Esophagus muscularis mucosa (tissue), 4 donors: ENCODE measurements around the gene AFF1. TPM values are rescaled to one million over a fixed set of nuclear protein-coding genes. Genes with fewer than 3 reads are reported as not detected.
A peak's percentile ranks its signal among the peaks of the same experiment; 100 is the strongest.

Source experiments
- DNase-seq: peaks from one replicate; pipeline ENCODE4 v3.0.0-alpha.2; 2017; ENCODE audit errors: extremely low spot score
- H3K27ac ChIP-seq, 4 donors: fragments of 200-600 bp; sonication (generic); replicated peaks in 1 of 4; 1 replicate in 3 of 4; 2 replicates in 1 of 4; pipeline ENCODE4 v1.5.1; 2016 to 2019; ENCODE audit warnings: mild to moderate bottlenecking in 1 of 4
- H3K27me3 ChIP-seq, 4 donors: fragments of 200-600 bp; sonication (generic); one replicate each; pipeline versions ENCODE4 v1.5.1 to v1.6.0; 2016 to 2019
- H3K36me3 ChIP-seq, 4 donors: fragments of 200-600 bp; sonication (generic); one replicate each; pipeline ENCODE4 v1.5.1; 2016 to 2019
- H3K4me1 ChIP-seq, 4 donors: fragments of 200-600 bp; sonication (generic); one replicate each; pipeline ENCODE4 v1.5.1; 2016 to 2019
- H3K4me3 ChIP-seq, 4 donors: fragments of 200-600 bp; sonication (generic); 1 replicate in 2 of 4; 2 replicates in 2 of 4; pipeline ENCODE4 v1.5.1; 2016 to 2019; ENCODE audit warnings: mild to moderate bottlenecking in 4 of 4, moderate library complexity in 1 of 4
- H3K9me3 ChIP-seq, 4 donors: fragments of 200-600 bp; sonication (generic); 1 replicate in 3 of 4; 2 replicates in 1 of 4; pipeline ENCODE4 v1.5.1; 2016 to 2019
- CTCF ChIP-seq, 3 experiments: fragments of 200-600 bp in 2 of 3; fragments of 450-650 bp in 1 of 3; sonication (generic) in 2 of 3; IDR thresholded peaks; one replicate each; pipeline ENCODE4 v1.5.1; 2017 to 2019; ENCODE audit warnings: antibody characterized with exemption in 3 of 3, mild to moderate bottlenecking in 2 of 3, moderate library complexity in 1 of 3
- EP300 ChIP-seq: sonication (generic); formaldehyde crosslinking; IDR thresholded peaks from one replicate; pipeline ENCODE4 v1.6.1; 2017; ENCODE audit warnings: antibody characterized with exemption
- POLR2A ChIP-seq: fragments of 450-650 bp; IDR thresholded peaks from one replicate; pipeline ENCODE4 v1.6.1; 2017; ENCODE audit warnings: antibody characterized with exemption, moderate library complexity, mild to moderate bottlenecking, low read depth
- POLR2AphosphoS5 ChIP-seq, 2 donors: sonication (generic); formaldehyde crosslinking; IDR thresholded peaks; one replicate each; pipeline ENCODE4 v1.6.1; 2017; ENCODE audit warnings: antibody characterized with exemption in 2 of 2
- WGBS: methylation state at CpG from one replicate; pipeline ENCODE4 v1.1.5; 2018; 5-methylcytosine and 5-hydroxymethylcytosine counted together
- intact Hi-C: fragments of 100-400 bp; cut with DNase I; formaldehyde crosslinking; loops from one replicate; pipeline ENCODE4 v1.15.1; 2023
- total RNA-seq, 4 donors: library from RNA; depleted of rRNA; stranded (reverse); fragments of >200 nt; gene quantifications; one replicate each; pipeline versions ENCODE4 v1.1.0 to v1.2.1, GENCODE V29; 2016

Gene AFF1
- total RNA-seq, 4 donors from 2014 or later: 53.6 to 85.2 (median 70.6) TPM

GRCh38 chr4:87097075-87097474, 162.3 kb downstream of the AFF1 start:
- intact Hi-C loops: no loop called here
- Histone ChIP-seq H3K4me1 (peaks cover 22 to 56% (median 36%) of the 10 kb centered on the region in 4 donors), H3K27me3 (no peaks in the 10 kb centered on the region), H3K36me3 (peaks cover 0 to 32% (median 13%) of the 10 kb centered on the region in 4 donors), H3K27ac (peak overlapping the region in 1 of 4 donors; percentile 14), H3K4me3 (no peak overlapping the region), H3K9me3 (no peaks in the 10 kb centered on the region)
- no peak for TF ChIP-seq POLR2AphosphoS5 (IDR thresholded peaks at IDR 0.05)
- no peak for TF ChIP-seq CTCF (IDR thresholded peaks at IDR 0.05)
- TF ChIP-seq EP300: no peak
- no peak for TF ChIP-seq POLR2A
- DNase-seq: no peak
- WGBS: 54% methylated on average over 4 of the region's 4 CpGs

DNA sequence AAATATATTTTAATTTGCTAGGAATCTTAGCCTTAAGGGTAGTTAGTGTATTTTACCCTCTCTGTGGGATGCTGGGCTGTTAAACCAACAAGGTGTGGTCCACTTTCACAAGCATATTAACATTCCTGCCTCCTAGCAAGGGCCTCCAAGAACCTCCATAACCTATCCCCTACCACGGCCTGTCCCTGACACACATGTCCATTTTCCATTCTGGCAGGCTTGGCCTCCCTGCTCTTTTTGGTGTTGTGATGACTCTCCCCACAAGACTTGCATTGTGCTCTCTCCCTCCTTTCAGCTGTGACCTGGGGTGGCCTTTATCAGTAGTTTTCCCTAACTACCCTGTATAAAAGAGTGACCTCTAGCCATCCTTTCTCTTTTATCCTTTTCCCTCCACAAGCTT, 165.4 kb downstream of the AFF1 start:
- no peaks in the 10 kb centered on the region for H3K27me3 ChIP-seq
- no peak overlapping the region for H3K4me3 ChIP-seq
- peaks cover 25 to 60% (median 41%) of the 10 kb centered on the region in 4 donors for H3K4me1 ChIP-seq
- H3K27ac ChIP-seq: peak overlapping the region in 1 of 4 donors; percentile 10
- no peak for DNase-seq
- intact Hi-C loops: no loop called here
- no peaks in the 10 kb centered on the region for H3K9me3 ChIP-seq
- WGBS: 86% methylated on average over 1 of the region's 1 CpG
- H3K36me3 ChIP-seq: peaks cover 0 to 24% (median 9%) of the 10 kb centered on the region in 4 donors
- TF ChIP-seq POLR2A: no peak
- no peak for TF ChIP-seq CTCF (IDR thresholded peaks at IDR 0.05)
- no peak for TF ChIP-seq EP300
- TF ChIP-seq POLR2AphosphoS5 (IDR thresholded peaks at IDR 0.05): no peak

DNA sequence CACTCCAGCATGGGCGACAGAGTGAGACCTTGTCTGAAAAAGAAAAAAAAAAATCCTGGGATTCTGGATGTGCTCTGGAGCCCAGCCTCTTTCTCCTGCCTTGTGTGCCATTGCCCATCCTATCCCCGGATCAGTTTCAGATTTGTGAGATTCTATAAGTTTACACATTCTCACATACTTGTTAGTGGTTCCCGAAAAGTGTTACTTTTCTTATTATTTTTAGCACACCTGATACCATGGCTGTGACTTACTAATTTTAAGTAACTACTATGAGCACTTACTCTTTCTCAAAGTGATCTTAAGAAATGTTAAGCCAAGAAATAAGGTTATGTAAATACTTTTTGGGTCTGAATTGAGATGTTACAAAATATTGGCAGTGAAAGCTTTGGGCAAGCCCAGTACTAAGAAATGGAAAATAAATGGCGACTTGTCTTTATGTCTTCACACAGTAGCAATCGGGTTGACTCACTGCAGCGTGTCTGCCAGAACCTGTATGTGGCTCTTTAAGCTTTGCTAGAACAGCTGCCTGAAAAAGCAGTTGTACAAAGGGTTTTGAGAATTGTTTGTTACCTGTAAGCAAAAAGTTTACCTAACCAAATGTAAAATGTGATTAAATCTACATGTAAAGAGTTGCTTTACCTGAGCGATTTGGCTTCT, 166.9 kb downstream of the AFF1 start:
- Histone ChIP-seq H3K9me3 (no peaks in the 10 kb centered on the region), H3K27me3 (no peaks in the 10 kb centered on the region), H3K36me3 (peaks cover 0 to 31% (median 15%) of the 10 kb centered on the region in 4 donors), H3K4me3 (no peak overlapping the region), H3K27ac (peak overlapping the region in 2 of 4 donors; percentile 73 to 80), H3K4me1 (peaks cover 30 to 61% (median 46%) of the 10 kb centered on the region in 4 donors)
- TF ChIP-seq EP300: no peak
- TF ChIP-seq POLR2AphosphoS5 (IDR thresholded peaks at IDR 0.05): no peak
- TF ChIP-seq POLR2A: no peak
- TF ChIP-seq CTCF (IDR thresholded peaks at IDR 0.05): no peak
- 89% methylated on average over 7 of the region's 7 CpGs for WGBS
- DNase-seq: no peak
- intact Hi-C loops: no loop called here

DNA sequence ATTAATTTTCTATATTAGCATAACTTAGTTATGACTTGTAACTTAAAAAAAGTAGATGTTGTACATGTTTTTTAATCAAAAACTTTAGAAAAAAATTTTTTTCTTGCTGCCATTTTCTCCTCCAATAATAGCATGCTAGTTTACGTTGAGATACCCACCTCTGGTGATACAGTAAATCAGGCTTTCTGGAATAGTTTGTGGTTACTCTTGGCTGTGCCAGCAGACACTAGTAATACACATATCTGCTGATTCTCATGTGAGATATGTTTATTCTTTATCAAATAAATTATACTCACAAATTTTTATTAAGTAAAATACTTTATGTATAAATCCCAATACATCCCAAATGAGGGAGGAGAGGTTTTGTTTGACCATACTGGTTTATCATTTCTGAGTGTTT, 168.3 kb downstream of the AFF1 start:
- no peaks in the 10 kb centered on the region for H3K27me3 ChIP-seq
- H3K9me3 ChIP-seq: no peaks in the 10 kb centered on the region
- H3K27ac ChIP-seq: peak overlapping the region; percentile 58 to 80 (median 68)
- WGBS: 53% methylated on average over 1 of the region's 1 CpG
- peaks cover 0 to 38% (median 14%) of the 10 kb centered on the region in 4 donors for H3K36me3 ChIP-seq
- DNase-seq: no peak
- H3K4me3 ChIP-seq: no peak overlapping the region
- H3K4me1 ChIP-seq: peaks cover 39 to 67% (median 54%) of the 10 kb centered on the region in 4 donors
- intact Hi-C loops: no loop called here
- TF ChIP-seq POLR2AphosphoS5 (IDR thresholded peaks at IDR 0.05): no peak
- TF ChIP-seq POLR2A: no peak
- TF ChIP-seq CTCF (IDR thresholded peaks at IDR 0.05): no peak
- TF ChIP-seq EP300: no peak
